Neuronal stem cell (in vitro differentiated cells): ENCODE results near the gene ACAP2.

ENCODE experiments used
- DNase-seq: peaks from one replicate; pipeline ENCODE4 v3.0.0-alpha.2; 2013; ENCODE audit warnings: low spot score
- H2AFZ ChIP-seq: one replicate; pipeline ENCODE4 v1.6.1; 2013; ENCODE audit warnings: mild to moderate bottlenecking, low read length, inconsistent platforms
- H2AK5ac ChIP-seq: 2 replicates; pipeline ENCODE4 v1.6.1; 2013; ENCODE audit warnings: low read depth, mild to moderate bottlenecking, inconsistent platforms, low read length, moderate library complexity, mixed read lengths
- H2BK120ac ChIP-seq: 2 replicates; pipeline ENCODE4 v1.6.1; 2013; ENCODE audit warnings: low read depth, mild to moderate bottlenecking, inconsistent platforms, low read length, moderate library complexity, mixed read lengths
- H2BK12ac ChIP-seq: one replicate; pipeline ENCODE4 v1.6.1; 2013; ENCODE audit warnings: low read length, inconsistent platforms
- H2BK15ac ChIP-seq: 2 replicates; pipeline ENCODE4 v1.6.1; 2013; ENCODE audit warnings: mild to moderate bottlenecking, low read length, inconsistent platforms, mixed read lengths
- H2BK5ac ChIP-seq: one replicate; pipeline ENCODE4 v1.6.1; 2013; ENCODE audit warnings: inconsistent platforms, mild to moderate bottlenecking, low read length, moderate library complexity
- H3K14ac ChIP-seq: one replicate; pipeline ENCODE4 v1.6.1; 2013; ENCODE audit warnings: low read length, inconsistent platforms
- H3K18ac ChIP-seq: 2 replicates; pipeline ENCODE4 v1.6.1; 2013; ENCODE audit warnings: low read length, inconsistent platforms
- H3K23ac ChIP-seq: 2 replicates; pipeline ENCODE4 v1.6.1; 2013; ENCODE audit warnings: low read depth, mild to moderate bottlenecking, mixed read lengths, low read length, inconsistent platforms; ENCODE audit not compliant: poor library complexity
- H3K27ac ChIP-seq: replicated peaks from 3 replicates; pipeline ENCODE4 v1.5.1; 2013; ENCODE audit warnings: low read length, inconsistent platforms
- H3K27me3 ChIP-seq, 3 experiments: 2 replicates each; pipeline ENCODE4 v1.6.1; 2013; ENCODE audit warnings: low read length in 3 of 3, mild to moderate bottlenecking in 2 of 3, inconsistent platforms in 1 of 3, low read depth in 1 of 3, mixed read lengths in 1 of 3, moderate library complexity in 1 of 3; ENCODE audit not compliant: control insufficient read depth in 3 of 3, insufficient read depth in 3 of 3
- H3K36me3 ChIP-seq, 2 donors: replicated peaks in 1 of 2; 2 replicates each; pipeline ENCODE4 v1.6.1; 2013; ENCODE audit warnings: low read length in 2 of 2; ENCODE audit not compliant: control insufficient read depth in 2 of 2, insufficient read depth in 2 of 2
- H3K4ac ChIP-seq: 2 replicates; pipeline ENCODE4 v1.6.1; 2013; ENCODE audit warnings: inconsistent platforms, mild to moderate bottlenecking, low read length, moderate library complexity
- H3K4me1 ChIP-seq, 2 donors: 1 replicate in 1 of 2; 2 replicates in 1 of 2; pipeline ENCODE4 v1.6.1; 2013; ENCODE audit warnings: low read length in 2 of 2, low read depth in 1 of 2; ENCODE audit not compliant: control insufficient read depth in 2 of 2, insufficient read depth in 1 of 2
- H3K4me2 ChIP-seq: one replicate; pipeline ENCODE4 v1.6.1; 2013; ENCODE audit warnings: mild to moderate bottlenecking, low read length, inconsistent platforms; ENCODE audit not compliant: insufficient read depth, poor library complexity, severe bottlenecking
- H3K4me3 ChIP-seq, 2 donors: 2 replicates each; pipeline ENCODE4 v1.5.1; 2013; ENCODE audit warnings: low read length in 2 of 2, mild to moderate bottlenecking in 2 of 2, inconsistent platforms in 1 of 2, moderate library complexity in 1 of 2
- H3K79me1 ChIP-seq: one replicate; pipeline ENCODE4 v1.6.1; 2013; ENCODE audit warnings: low read depth, mild to moderate bottlenecking, inconsistent platforms, low read length, moderate library complexity
- H3K9ac ChIP-seq: one replicate; pipeline ENCODE4 v1.6.1; 2013; ENCODE audit warnings: mild to moderate bottlenecking, low read depth, low read length, inconsistent platforms; ENCODE audit not compliant: poor library complexity
- H3K9me3 ChIP-seq, 2 donors: replicated peaks in 1 of 2; 2 replicates each; pipeline versions ENCODE3 to v1.6.1; 2013; ENCODE audit warnings: low read length in 2 of 2, mild to moderate bottlenecking in 2 of 2, inconsistent platforms in 1 of 2, low read depth in 1 of 2, mixed read lengths in 1 of 2, moderate library complexity in 1 of 2; ENCODE audit not compliant: control insufficient read depth in 2 of 2, insufficient read depth in 1 of 2
- H4K8ac ChIP-seq: one replicate; pipeline ENCODE4 v1.6.1; 2013; ENCODE audit warnings: low read depth, mild to moderate bottlenecking, inconsistent platforms, low read length, moderate library complexity
- H4K91ac ChIP-seq: one replicate; pipeline ENCODE4 v1.6.1; 2013; ENCODE audit warnings: low read length, low read depth, mild to moderate bottlenecking, inconsistent platforms; ENCODE audit not compliant: poor library complexity
- WGBS, 2 donors: extraction: QIAGEN DNeasy Blood & Tissue Kit; methylation state at CpG; one replicate each; pipeline ENCODE4 v1.1.7; 2013; ENCODE audit warnings: missing lambda C conversion rate in 2 of 2, mixed read lengths in 1 of 2; ENCODE audit not compliant: insufficient read length in 2 of 2, insufficient replicate concordance in 1 of 2; ENCODE audit errors: extremely low coverage in 2 of 2; 5-methylcytosine and 5-hydroxymethylcytosine counted together

Gene ACAP2

DNA sequence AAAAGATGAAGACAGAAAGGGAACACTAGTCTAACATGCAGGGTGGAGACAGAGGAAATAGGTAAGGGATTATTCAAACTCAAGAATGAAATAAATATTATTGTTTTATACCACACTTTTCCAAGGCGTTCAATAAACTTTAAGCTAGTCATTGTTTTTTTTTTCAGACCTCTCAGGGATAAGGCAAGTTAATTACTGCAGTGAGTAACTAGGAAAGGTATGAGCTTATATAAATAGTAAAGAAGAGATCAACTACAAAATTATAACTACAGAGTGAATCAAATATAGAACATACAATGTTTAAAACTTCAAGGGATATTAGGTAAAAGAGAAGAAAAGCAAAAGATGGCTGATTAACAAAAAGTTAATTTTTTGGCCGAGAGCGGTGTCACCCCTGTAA lies 140.4 kb downstream of the ACAP2 start:
- no peak overlapping the region for H2BK12ac ChIP-seq
- no peaks in the 10 kb centered on the region for H3K9me3 ChIP-seq
- H2AFZ ChIP-seq = no peak overlapping the region
- no peak overlapping the region for H4K91ac ChIP-seq
- no peak for DNase-seq
- H3K18ac ChIP-seq = no peak overlapping the region
- no peaks in the 10 kb centered on the region for H3K79me1 ChIP-seq
- WGBS, 2 donors = no CpG with 5 or more reads among the region's 3 CpGs
- H2AK5ac ChIP-seq = no peak overlapping the region
- peaks cover 2 to 33% of the 10 kb centered on the region in 2 donors for H3K36me3 ChIP-seq
- no peak overlapping the region for H3K4me2 ChIP-seq
- no peak overlapping the region for H2BK15ac ChIP-seq
- H2BK120ac ChIP-seq = no peak overlapping the region
- no peak overlapping the region for H4K8ac ChIP-seq
- no peak overlapping the region for H3K4ac ChIP-seq
- no peak overlapping the region for H3K27ac ChIP-seq
- H3K4me1 ChIP-seq = no peaks in the 10 kb centered on the region
- no peak overlapping the region for H3K9ac ChIP-seq
- H3K14ac ChIP-seq = no peak overlapping the region
- H3K23ac ChIP-seq = no peak overlapping the region
- no peak overlapping the region for H2BK5ac ChIP-seq
- H3K4me3 ChIP-seq = no peak overlapping the region
- no peaks in the 10 kb centered on the region for H3K27me3 ChIP-seq

DNA sequence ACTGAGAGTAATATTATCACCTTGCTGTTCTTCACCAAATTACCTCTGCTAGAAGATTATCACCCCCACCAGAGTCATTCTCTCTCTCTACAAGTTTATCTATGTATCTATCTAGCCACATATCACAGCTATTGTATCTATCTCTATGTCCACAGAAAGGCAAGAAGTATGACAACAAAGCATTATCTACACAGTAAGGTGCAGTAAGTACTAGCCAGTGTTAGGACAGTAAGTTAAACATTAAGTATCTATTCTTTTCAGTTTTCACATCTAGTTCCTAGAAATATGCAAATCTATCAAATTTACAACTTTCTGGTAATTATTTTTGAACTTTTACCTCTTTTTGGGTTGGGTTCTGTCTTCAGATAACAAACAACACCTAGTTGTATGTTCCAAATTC lies 145.4 kb downstream of the ACAP2 start:
- Histone ChIP-seq H3K4me2 (no peak overlapping the region), H3K4ac (no peak overlapping the region), H3K79me1 (no peaks in the 10 kb centered on the region), H3K18ac (no peak overlapping the region), H2BK15ac (no peak overlapping the region), H3K23ac (no peak overlapping the region), H3K14ac (no peak overlapping the region), H3K27me3 (no peaks in the 10 kb centered on the region), H4K91ac (no peak overlapping the region), H2BK12ac (no peak overlapping the region), H3K9ac (no peak overlapping the region), H4K8ac (no peak overlapping the region), H3K27ac (no peak overlapping the region), H2AFZ (no peak overlapping the region), H3K4me1 (no peaks in the 10 kb centered on the region), H2AK5ac (no peak overlapping the region), H2BK120ac (no peak overlapping the region), H3K36me3 (peaks cover 2 to 62% of the 10 kb centered on the region in 2 donors), H2BK5ac (no peak overlapping the region), H3K4me3 (no peak overlapping the region), H3K9me3 (no peaks in the 10 kb centered on the region)
- DNase-seq = no peak

DNA sequence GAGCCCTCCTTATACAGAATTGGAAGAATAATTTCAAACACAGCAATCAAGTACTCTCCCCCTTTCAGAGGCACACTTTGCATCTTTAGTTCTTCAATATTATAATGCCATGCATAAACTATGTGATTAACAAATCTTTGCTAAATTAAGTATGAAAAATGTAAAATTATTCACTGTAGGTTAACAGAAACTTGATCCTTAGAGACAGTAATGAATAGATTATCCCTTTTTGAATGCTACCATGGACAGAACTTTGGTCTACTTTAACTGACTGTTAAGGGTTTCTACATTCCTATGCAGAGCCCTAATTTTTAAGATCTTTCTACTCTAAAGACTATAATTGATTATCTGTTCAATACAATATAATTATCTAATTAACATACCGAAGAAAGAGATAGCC lies 146.2 kb downstream of the ACAP2 start:
- Histone ChIP-seq H3K36me3 (peaks cover 0 to 64% of the 10 kb centered on the region in 2 donors), H3K27ac (no peak overlapping the region), H3K23ac (no peak overlapping the region), H3K4me2 (no peak overlapping the region), H3K27me3 (no peaks in the 10 kb centered on the region), H2BK120ac (no peak overlapping the region), H2AFZ (no peak overlapping the region), H3K4me3 (no peak overlapping the region), H2BK15ac (no peak overlapping the region), H3K9me3 (no peaks in the 10 kb centered on the region), H3K9ac (no peak overlapping the region), H2AK5ac (no peak overlapping the region), H2BK12ac (no peak overlapping the region), H3K14ac (no peak overlapping the region), H3K4me1 (no peaks in the 10 kb centered on the region), H3K79me1 (no peaks in the 10 kb centered on the region), H4K8ac (no peak overlapping the region), H3K4ac (no peak overlapping the region), H4K91ac (no peak overlapping the region), H2BK5ac (no peak overlapping the region), H3K18ac (no peak overlapping the region)
- DNase-seq = no peak
- no CpG with 5 or more reads among the region's 1 CpG for WGBS, 2 donors

DNA sequence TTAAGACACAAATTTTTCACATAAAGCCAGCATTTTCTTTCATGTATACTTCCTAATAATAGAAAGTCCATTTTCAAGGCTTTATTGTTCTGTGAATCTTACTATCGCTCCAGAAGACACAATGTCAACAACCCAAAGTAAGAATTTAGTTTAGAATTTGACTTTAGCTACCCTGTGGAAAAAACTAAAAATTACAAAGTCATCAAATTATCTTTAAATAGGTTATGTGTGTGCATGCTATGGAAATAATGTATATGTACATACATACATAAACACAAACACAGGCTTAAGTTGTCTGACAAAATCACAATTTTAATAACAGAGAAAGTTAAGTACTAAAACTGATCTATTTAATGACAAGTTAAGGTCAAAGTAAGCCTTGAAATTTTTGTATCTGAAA lies 151.7 kb downstream of the ACAP2 start:
- H3K4me1 ChIP-seq = no peaks in the 10 kb centered on the region
- H3K4ac ChIP-seq = no peak overlapping the region
- peaks cover 3 to 79% of the 10 kb centered on the region in 2 donors for H3K36me3 ChIP-seq
- no peak overlapping the region for H2BK5ac ChIP-seq
- H4K91ac ChIP-seq = no peak overlapping the region
- no peak overlapping the region for H4K8ac ChIP-seq
- no peak overlapping the region for H3K9ac ChIP-seq
- no peak overlapping the region for H2AFZ ChIP-seq
- no peak overlapping the region for H3K18ac ChIP-seq
- H2AK5ac ChIP-seq = no peak overlapping the region
- no peak overlapping the region for H3K4me3 ChIP-seq
- no peak for DNase-seq
- no peaks in the 10 kb centered on the region for H3K27me3 ChIP-seq
- H3K79me1 ChIP-seq = peaks cover 2% of the 10 kb centered on the region
- H2BK120ac ChIP-seq = no peak overlapping the region
- no CpG with 5 or more reads among the region's 1 CpG for WGBS, 2 donors
- H3K14ac ChIP-seq = no peak overlapping the region
- no peak overlapping the region for H3K4me2 ChIP-seq
- no peak overlapping the region for H3K23ac ChIP-seq
- H3K27ac ChIP-seq = no peak overlapping the region
- no peak overlapping the region for H2BK12ac ChIP-seq
- no peaks in the 10 kb centered on the region for H3K9me3 ChIP-seq
- H2BK15ac ChIP-seq = no peak overlapping the region
